ENCODE results near the gene RSRC1.

The RSRC1 gene

DNA sequence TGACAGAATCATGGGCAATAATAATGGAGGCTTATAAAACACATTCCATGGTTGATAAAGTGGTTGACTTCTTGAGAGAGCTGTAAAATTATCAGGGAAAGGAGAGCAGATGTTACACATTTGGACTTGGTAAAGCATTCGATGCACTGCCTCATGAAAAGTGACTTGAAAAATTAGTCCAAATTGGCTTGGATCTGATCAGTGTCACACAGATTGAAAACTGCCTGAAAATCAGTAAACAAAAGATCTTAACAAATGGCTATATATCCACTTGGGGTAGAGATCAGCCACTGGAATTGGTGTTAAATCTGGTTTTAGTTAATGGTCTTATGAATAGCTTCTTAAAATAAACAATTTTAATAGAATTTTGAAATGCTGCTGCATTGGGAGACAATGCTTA lies 24.0 kb upstream of the RSRC1 start:
- DNase-seq (ENCODE audit: insufficient read length, low spot score): no peak
- FAIRE-seq: no peak

DNA sequence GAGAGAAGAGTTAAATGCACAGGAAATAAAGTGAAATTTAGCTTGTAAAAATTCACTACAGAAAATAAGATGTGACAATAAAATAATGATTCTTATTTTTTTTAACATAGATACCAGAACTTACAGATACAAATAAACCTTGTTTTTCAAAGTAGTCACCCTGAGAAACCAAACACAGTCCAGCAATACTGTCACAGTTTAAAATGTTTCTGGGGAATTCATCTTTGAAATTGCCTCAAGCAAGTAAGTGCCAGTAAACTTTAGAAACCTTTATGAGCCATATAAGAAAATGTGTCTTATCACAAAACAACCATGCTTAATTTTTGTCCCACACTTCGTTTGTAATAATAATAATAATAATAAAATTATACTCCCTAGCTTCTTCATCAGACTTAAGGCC lies 23.5 kb upstream of the RSRC1 start:
- DNase-seq (ENCODE audit: insufficient read length, low spot score) (no peak), FAIRE-seq (no peak)
- TF ChIP-seq, protein P1, sequence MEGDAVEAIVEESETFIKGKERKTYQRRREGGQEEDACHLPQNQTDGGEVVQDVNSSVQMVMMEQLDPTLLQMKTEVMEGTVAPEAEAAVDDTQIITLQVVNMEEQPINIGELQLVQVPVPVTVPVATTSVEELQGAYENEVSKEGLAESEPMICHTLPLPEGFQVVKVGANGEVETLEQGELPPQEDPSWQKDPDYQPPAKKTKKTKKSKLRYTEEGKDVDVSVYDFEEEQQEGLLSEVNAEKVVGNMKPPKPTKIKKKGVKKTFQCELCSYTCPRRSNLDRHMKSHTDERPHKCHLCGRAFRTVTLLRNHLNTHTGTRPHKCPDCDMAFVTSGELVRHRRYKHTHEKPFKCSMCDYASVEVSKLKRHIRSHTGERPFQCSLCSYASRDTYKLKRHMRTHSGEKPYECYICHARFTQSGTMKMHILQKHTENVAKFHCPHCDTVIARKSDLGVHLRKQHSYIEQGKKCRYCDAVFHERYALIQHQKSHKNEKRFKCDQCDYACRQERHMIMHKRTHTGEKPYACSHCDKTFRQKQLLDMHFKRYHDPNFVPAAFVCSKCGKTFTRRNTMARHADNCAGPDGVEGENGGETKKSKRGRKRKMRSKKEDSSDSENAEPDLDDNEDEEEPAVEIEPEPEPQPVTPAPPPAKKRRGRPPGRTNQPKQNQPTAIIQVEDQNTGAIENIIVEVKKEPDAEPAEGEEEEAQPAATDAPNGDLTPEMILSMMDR (IDR thresholded peaks at IDR 0.05; ENCODE audit: insufficient read depth, missing control alignments): no peak

More for the DNA sequence above, 24.0 kb upstream of the RSRC1 start:
- TF ChIP-seq, protein P1 (IDR thresholded peaks at IDR 0.05; ENCODE audit: insufficient read depth, missing control alignments): no peak

DNA sequence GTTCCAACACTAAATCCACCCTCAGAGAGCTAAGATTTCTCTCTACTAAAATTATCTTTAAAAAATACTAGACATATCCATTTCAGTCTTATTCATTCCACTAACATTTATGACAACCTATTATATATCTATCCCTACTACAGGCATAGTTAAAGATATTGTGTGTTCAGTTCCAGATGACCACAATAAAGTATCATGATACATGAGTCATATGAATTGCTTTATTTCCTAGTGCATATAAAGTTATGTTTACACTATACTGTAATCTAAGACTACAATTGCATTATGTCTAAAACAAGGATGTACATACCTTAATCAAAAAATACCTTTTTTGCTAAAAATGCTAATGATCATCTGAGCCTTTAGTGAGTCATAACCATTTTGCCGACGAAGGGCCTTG lies 23.1 kb upstream of the RSRC1 start:
- FAIRE-seq (no peak), DNase-seq (ENCODE audit: insufficient read length, low spot score) (no peak)
- TF ChIP-seq, protein P1 (IDR thresholded peaks at IDR 0.05; ENCODE audit: insufficient read depth, missing control alignments): no peak

DNA sequence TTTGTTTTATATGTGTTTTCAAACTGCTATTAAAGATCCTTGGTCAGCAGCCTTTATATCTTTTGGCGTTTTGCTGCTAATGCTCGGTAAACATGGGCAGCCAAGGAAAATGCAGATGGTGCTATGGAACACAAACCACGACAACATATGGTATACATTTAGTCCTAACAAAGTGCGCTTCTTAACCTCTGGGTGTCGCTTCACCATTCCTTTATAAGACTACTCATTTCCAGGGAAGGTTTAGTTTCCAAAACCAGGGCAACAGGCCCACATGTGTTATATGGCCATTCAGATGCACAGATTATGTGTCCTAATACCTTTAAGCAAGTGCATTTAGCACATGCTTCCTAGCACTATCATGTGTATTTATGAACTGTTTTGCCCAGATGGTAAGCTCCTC lies 18.4 kb upstream of the RSRC1 start:
- TF ChIP-seq, protein P1 (IDR thresholded peaks at IDR 0.05; ENCODE audit: insufficient read depth, missing control alignments): no peak
- DNase-seq (ENCODE audit: insufficient read length, low spot score): no peak
- peak; percentile 29 for FAIRE-seq

DNA sequence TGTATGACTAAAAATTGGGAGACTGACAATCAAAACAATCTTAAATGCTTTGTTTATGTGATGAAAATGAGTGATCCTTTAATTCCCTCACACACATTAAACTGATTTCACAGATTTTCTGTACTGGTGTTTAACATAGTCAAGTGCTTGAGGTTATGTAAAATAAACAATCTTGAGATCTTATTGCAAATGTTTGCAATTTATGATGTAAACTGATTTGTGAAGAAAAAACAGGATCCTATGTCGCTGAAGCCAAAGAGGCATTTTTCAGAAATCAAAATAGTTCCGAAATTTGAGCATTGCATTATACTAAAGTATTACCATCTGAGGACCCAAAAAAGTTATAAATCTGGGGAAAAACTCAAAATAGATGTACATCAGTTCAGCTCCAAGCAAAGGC lies 16.4 kb upstream of the RSRC1 start:
- TF ChIP-seq, protein P1 (IDR thresholded peaks at IDR 0.05; ENCODE audit: insufficient read depth, missing control alignments): no peak
- FAIRE-seq (peak; percentile 38), DNase-seq (ENCODE audit: insufficient read length, low spot score) (no peak)

DNA sequence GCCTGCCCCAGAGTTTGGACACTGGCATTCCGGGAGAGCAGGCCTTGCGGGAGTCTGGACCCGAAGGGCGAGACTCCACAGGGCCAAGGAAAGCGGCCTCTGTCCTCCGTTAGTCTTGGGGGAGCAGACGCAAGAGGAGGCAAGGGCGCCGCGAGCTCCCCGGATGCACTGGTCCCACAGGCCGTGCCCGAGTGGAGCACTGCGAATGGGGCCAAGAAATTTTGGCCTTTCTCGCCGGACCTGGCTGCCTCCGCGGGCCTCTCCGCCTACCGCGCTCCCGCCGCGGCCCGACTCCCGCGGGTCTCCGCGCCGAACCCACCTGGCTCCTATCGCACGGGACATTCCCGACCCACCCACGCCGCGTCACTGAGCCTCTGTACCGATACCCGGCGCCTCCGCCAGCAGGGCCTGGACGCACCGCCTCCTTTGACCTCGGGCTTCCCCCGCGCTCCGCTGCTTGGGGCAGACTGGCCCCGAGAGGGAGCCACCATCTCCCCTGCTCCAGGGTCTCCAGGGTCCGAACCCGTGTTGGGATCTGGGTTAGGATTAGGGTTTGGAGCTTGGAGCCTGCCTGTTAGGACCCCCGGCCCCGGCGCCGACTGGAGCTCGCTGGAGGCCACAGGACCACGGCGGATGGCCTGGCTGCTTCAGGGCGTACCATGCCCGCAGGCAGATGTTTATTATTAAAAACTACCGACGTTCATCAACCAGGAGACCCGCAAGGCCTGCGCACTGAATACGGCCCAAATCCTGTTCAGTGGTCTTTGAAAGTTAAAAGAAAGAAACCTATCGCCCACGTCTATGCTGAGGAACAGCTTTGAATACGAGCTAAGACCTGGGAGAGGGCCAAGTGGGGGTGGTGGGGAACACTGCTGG lies 15.4 kb upstream of the RSRC1 start:
- FAIRE-seq (no peak), DNase-seq (ENCODE audit: insufficient read length, low spot score) (no peak)
- TF ChIP-seq, protein P1 (IDR thresholded peaks at IDR 0.05; ENCODE audit: insufficient read depth, missing control alignments): no peak

DNA sequence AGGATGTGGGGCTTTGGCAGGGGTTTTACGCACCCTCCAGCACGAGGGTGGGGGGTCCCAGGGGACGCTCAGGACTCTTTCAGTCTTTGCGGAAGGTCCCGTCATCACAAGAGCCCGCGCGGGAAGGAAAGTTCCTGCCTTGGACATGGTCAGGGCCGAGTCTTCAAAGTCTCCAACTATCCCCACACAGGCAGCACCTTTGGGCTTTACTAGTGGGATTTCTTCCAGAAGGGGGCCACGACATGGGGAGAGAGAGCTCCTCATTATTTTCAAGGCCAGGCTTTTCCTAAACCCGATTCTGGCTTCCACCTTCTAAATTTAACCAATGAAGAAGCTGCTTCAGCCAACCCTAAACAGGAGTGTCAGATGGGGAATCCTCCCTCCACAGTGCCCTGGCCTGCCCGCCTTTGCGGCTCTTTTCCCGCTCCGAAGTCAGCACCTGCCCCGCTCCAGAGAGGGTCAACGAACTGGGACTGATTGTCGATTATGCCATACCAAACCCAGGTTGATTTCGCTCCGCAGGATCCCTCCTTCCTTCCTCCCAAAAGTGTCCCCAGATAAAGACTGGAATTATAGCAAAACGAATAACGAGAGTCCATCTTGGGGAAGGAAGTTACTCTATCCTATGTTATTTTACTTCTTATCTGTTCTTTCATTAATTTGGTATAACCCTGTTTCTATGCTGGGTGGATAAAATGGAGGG lies 14.6 kb upstream of the RSRC1 start:
- TF ChIP-seq, protein P1 (IDR thresholded peaks at IDR 0.05; ENCODE audit: insufficient read depth, missing control alignments): no peak
- FAIRE-seq: no peak

More for the DNA sequence above, 14.6 kb upstream of the RSRC1 start:
- no peak for DNase-seq (ENCODE audit: insufficient read length, low spot score)
